H1 (cell line): ENCODE results near the gene SPOCK3. TPM values are rescaled to one million over a fixed set of nuclear protein-coding genes. Genes with fewer than 3 reads are reported as not detected.

Source experiments
- CTCF ChIA-PET: fragments of 300-600 bp; sonication (Branson Sonifier 250); formaldehyde crosslinking; loops from one replicate; lab custom pipeline; 2021; ENCODE audit not compliant: partially characterized antibody; lab: Charles Lee
- POLR2A ChIA-PET: fragments of 300-600 bp; sonication (Branson Sonifier 250); formaldehyde crosslinking; loops from one replicate; lab custom pipeline; 2021; ENCODE audit warnings: inconsistent platforms; ENCODE audit not compliant: partially characterized antibody; lab: Charles Lee
- DNase-seq, 2 experiments: peaks; one replicate each; pipeline versions ENCODE4 v3.0.0 to v3.0.0-alpha.2; 2010 to 2022; ENCODE audit warnings: low spot score in 2 of 2, low read depth in 1 of 2, mixed read lengths in 1 of 2
- FAIRE-seq: peaks from 2 replicates; lab custom pipeline; 2011; peaks lifted over from hg19 to GRCh38; lab: Jason Lieb, UNC
- H2AFZ ChIP-seq: 2 replicates; pipeline ENCODE4 v1.8.1; 2012; ENCODE audit warnings: low read length, inconsistent platforms
- H2AK5ac ChIP-seq: 2 replicates; pipeline ENCODE4 v1.6.1; 2013; ENCODE audit warnings: low read depth, low read length
- H2BK120ac ChIP-seq: replicated peaks from 2 replicates; pipeline ENCODE3; 2013; ENCODE audit warnings: low read depth, low read length, inconsistent platforms
- H2BK12ac ChIP-seq: 2 replicates; pipeline ENCODE4 v1.6.1; 2013; ENCODE audit warnings: low read depth, low read length
- H2BK15ac ChIP-seq: 2 replicates; pipeline ENCODE4 v1.6.1; 2013; ENCODE audit warnings: low read length
- H2BK20ac ChIP-seq: 2 replicates; pipeline ENCODE4 v1.6.1; 2013; ENCODE audit warnings: low read length
- H2BK5ac ChIP-seq: 2 replicates; pipeline ENCODE4 v1.6.1; 2013; ENCODE audit warnings: low read depth, low read length
- H3K14ac ChIP-seq: 2 replicates; pipeline ENCODE4 v1.6.1; 2013; ENCODE audit warnings: inconsistent platforms; ENCODE audit not compliant: insufficient read length
- H3K18ac ChIP-seq: 2 replicates; pipeline ENCODE4 v1.6.1; 2013; ENCODE audit warnings: low read length; ENCODE audit errors: extremely low read depth
- H3K23ac ChIP-seq: 2 replicates; pipeline ENCODE4 v1.6.1; 2013; ENCODE audit warnings: inconsistent platforms; ENCODE audit not compliant: insufficient read length
- H3K23me2 ChIP-seq: 2 replicates; pipeline ENCODE4 v1.6.1; 2013; ENCODE audit warnings: low read depth, low read length
- H3K27ac ChIP-seq: 2 replicates; pipeline ENCODE4 v1.6.1; 2011; ENCODE audit warnings: low read depth, low read length, inconsistent platforms
- H3K27me3 ChIP-seq, 4 experiments: replicated peaks in 1 of 4; 1 replicate in 1 of 4; 2 replicates in 3 of 4; pipeline versions ENCODE4 v1.6.1 to v1.8.1; 2011 to 2013; ENCODE audit warnings: low read length in 3 of 4, mild to moderate bottlenecking in 3 of 4, inconsistent platforms in 2 of 4, mixed read lengths in 2 of 4, moderate library complexity in 1 of 4; ENCODE audit not compliant: control insufficient read depth in 3 of 4, insufficient read depth in 3 of 4; ENCODE audit errors: extremely low read depth in 1 of 4
- H3K36me3 ChIP-seq, 4 experiments: 2 replicates each; pipeline versions ENCODE4 v1.6.1 to v1.8.1; 2011 to 2013; ENCODE audit warnings: mild to moderate bottlenecking in 4 of 4, low read length in 3 of 4, moderate library complexity in 2 of 4, control low read depth in 1 of 4, inconsistent platforms in 1 of 4; ENCODE audit not compliant: insufficient read depth in 4 of 4, control insufficient read depth in 2 of 4
- H3K4ac ChIP-seq: replicated peaks from 2 replicates; pipeline ENCODE3; 2013; ENCODE audit warnings: low read length, low read depth, mixed read lengths, inconsistent platforms; ENCODE audit not compliant: insufficient read length
- H3K4me1 ChIP-seq, 4 experiments: replicated peaks in 1 of 4; 1 replicate in 1 of 4; 2 replicates in 3 of 4; pipeline versions ENCODE4 v1.6.1 to v1.8.1; 2011 to 2013; ENCODE audit warnings: low read length in 3 of 4, inconsistent platforms in 2 of 4, mixed read lengths in 1 of 4; ENCODE audit not compliant: insufficient read depth in 4 of 4, control insufficient read depth in 3 of 4
- H3K4me2 ChIP-seq, 2 experiments: 2 replicates each; pipeline versions ENCODE4 v1.6.1 to v1.8.1; 2011 to 2013; ENCODE audit warnings: low read depth in 2 of 2, low read length in 2 of 2, control low read depth in 1 of 2, inconsistent platforms in 1 of 2, mild to moderate bottlenecking in 1 of 2; ENCODE audit not compliant: insufficient read depth in 1 of 2
- H3K4me3 ChIP-seq, 4 experiments: fragments of 200-600, 300-600 bp in 1 of 4; sonication (generic), shearing (Covaris generic), sonication (Bioruptor Twin) in 1 of 4; 2 replicates each; pipeline versions ENCODE4 v1.5.1 to v1.8.1; 2011 to 2016; ENCODE audit warnings: low read length in 4 of 4, low read depth in 3 of 4, control low read depth in 2 of 4, inconsistent platforms in 2 of 4, mild to moderate bottlenecking in 2 of 4, mixed read lengths in 1 of 4, moderate library complexity in 1 of 4; ENCODE audit not compliant: insufficient read depth in 2 of 4; ENCODE audit errors: extremely low read depth in 1 of 4
- H3K56ac ChIP-seq: replicated peaks from 2 replicates; pipeline ENCODE3; 2013; ENCODE audit warnings: low read depth, mild to moderate bottlenecking, mixed read lengths, low read length, inconsistent platforms; ENCODE audit not compliant: insufficient read length
- H3K79me1 ChIP-seq: 2 replicates; pipeline ENCODE4 v1.6.1; 2013; ENCODE audit warnings: low read depth, low read length, control low read depth
- H3K79me2 ChIP-seq, 2 experiments: 2 replicates each; pipeline versions ENCODE4 v1.6.1 to v1.8.1; 2012 to 2013; ENCODE audit warnings: low read length in 2 of 2, mild to moderate bottlenecking in 2 of 2, inconsistent platforms in 1 of 2; ENCODE audit not compliant: insufficient read depth in 2 of 2, control insufficient read depth in 1 of 2
- H3K9ac ChIP-seq, 4 experiments: replicated peaks in 1 of 4; 1 replicate in 1 of 4; 2 replicates in 3 of 4; pipeline versions ENCODE4 v1.6.1 to v1.8.1; 2011 to 2013; ENCODE audit warnings: low read depth in 3 of 4, low read length in 3 of 4, control low read depth in 2 of 4, mild to moderate bottlenecking in 2 of 4, moderate library complexity in 2 of 4, inconsistent platforms in 1 of 4; ENCODE audit errors: extremely low read depth in 1 of 4
- H3K9me3 ChIP-seq, 2 experiments: 2 replicates each; pipeline versions ENCODE4 v1.6.1 to v1.8.1; 2012 to 2013; ENCODE audit warnings: mild to moderate bottlenecking in 2 of 2, moderate library complexity in 2 of 2, control low read depth in 1 of 2, inconsistent platforms in 1 of 2, low read depth in 1 of 2, low read length in 1 of 2, mixed read lengths in 1 of 2; ENCODE audit not compliant: insufficient read depth in 2 of 2
- H4K20me1 ChIP-seq, 2 experiments: replicated peaks in 1 of 2; 2 replicates each; pipeline versions ENCODE3 to v1.8.1; 2011 to 2013; ENCODE audit warnings: inconsistent platforms in 2 of 2, low read length in 2 of 2, mild to moderate bottlenecking in 1 of 2; ENCODE audit not compliant: insufficient read depth in 2 of 2, control insufficient read depth in 1 of 2
- H4K5ac ChIP-seq: 2 replicates; pipeline ENCODE4 v1.6.1; 2013; ENCODE audit warnings: low read length, low read depth, mixed read lengths, inconsistent platforms; ENCODE audit not compliant: insufficient read length
- H4K8ac ChIP-seq: 2 replicates; pipeline ENCODE4 v1.8.0; 2013; ENCODE audit warnings: mild to moderate bottlenecking, moderate library complexity, low read length, inconsistent platforms; ENCODE audit not compliant: insufficient read depth; ENCODE audit errors: extremely low read depth
- H4K91ac ChIP-seq: replicated peaks from 2 replicates; pipeline ENCODE3; 2013; ENCODE audit warnings: low read length, mixed read lengths, inconsistent platforms; ENCODE audit not compliant: insufficient read length
- ASH2L ChIP-seq: fragments of 200-600, 300-600 bp; sonication (generic); IDR thresholded peaks from one replicate; pipeline ENCODE4 v1.7.1; 2017; ENCODE audit warnings: low read length
- BRCA1 ChIP-seq: IDR thresholded peaks from 2 replicates; pipeline ENCODE4 v1.6.1; 2012; ENCODE audit warnings: low read depth, low read length, improper control_type of control experiment
- CEBPB ChIP-seq: IDR thresholded peaks from 2 replicates; pipeline ENCODE4 v1.6.1; 2012; ENCODE audit warnings: low read depth, low read length
- CREB1 ChIP-seq: IDR thresholded peaks from 2 replicates; pipeline ENCODE4 v1.6.1; 2012; ENCODE audit warnings: inconsistent platforms
- EGR1 ChIP-seq: IDR thresholded peaks from 2 replicates; pipeline ENCODE4 v1.6.1; 2011; ENCODE audit warnings: low read depth, low read length, borderline replicate concordance
- EZH2 ChIP-seq: fragments of 200-600 bp; sonication (generic); IDR thresholded peaks from 2 replicates; pipeline ENCODE4 v1.7.1; 2012; ENCODE audit warnings: low read depth, mild to moderate bottlenecking, moderate library complexity, low read length, inconsistent platforms; ENCODE audit not compliant: severe bottlenecking
- MAFK ChIP-seq: IDR thresholded peaks from 2 replicates; pipeline ENCODE4 v1.6.1; 2012; ENCODE audit warnings: low read depth, mild to moderate bottlenecking, improper control_type of control experiment, low read length
- RAD21 ChIP-seq, 2 experiments: IDR thresholded peaks in 1 of 2; conservative IDR thresholded peaks in 1 of 2; 2 replicates each; pipeline ENCODE4 v1.6.1; 2011; ENCODE audit warnings: low read depth in 2 of 2, low read length in 2 of 2, improper control_type of control experiment in 1 of 2, inconsistent platforms in 1 of 2, mild to moderate bottlenecking in 1 of 2, moderate library complexity in 1 of 2
- RBBP5 ChIP-seq: IDR thresholded peaks from 2 replicates; pipeline ENCODE4 v1.7.1; 2012; ENCODE audit warnings: low read depth, mild to moderate bottlenecking, inconsistent platforms, low read length, moderate library complexity, borderline replicate concordance
- RXRA ChIP-seq: IDR thresholded peaks from 2 replicates; pipeline ENCODE4 v1.6.1; 2011; ENCODE audit warnings: low read depth, mild to moderate bottlenecking, low read length, moderate library complexity; ENCODE audit not compliant: insufficient read depth
- SAP30 ChIP-seq: fragments of 300-600 bp; sonication (generic); IDR thresholded peaks from 2 replicates; pipeline ENCODE4 v1.7.1; 2012; ENCODE audit warnings: low read length, moderate library complexity, mild to moderate bottlenecking, inconsistent platforms; ENCODE audit not compliant: insufficient read depth, insufficient replicate concordance
- SIX5 ChIP-seq: IDR thresholded peaks from 2 replicates; pipeline ENCODE4 v1.6.1; 2011; ENCODE audit warnings: mild to moderate bottlenecking, low read depth, low read length
- TAF1 ChIP-seq: IDR thresholded peaks from 2 replicates; pipeline ENCODE4 v1.6.1; 2011; ENCODE audit warnings: mild to moderate bottlenecking, low read depth, low read length
- TAF7 ChIP-seq: optimal IDR thresholded peaks from 2 replicates; pipeline ENCODE3; 2011; ENCODE audit warnings: low read depth, mild to moderate bottlenecking, inconsistent platforms, low read length, moderate library complexity, borderline replicate concordance
- TBP ChIP-seq: IDR thresholded peaks from 2 replicates; pipeline ENCODE4 v1.6.1; 2011; ENCODE audit warnings: low read depth, low read length, improper control_type of control experiment
- YY1 ChIP-seq: IDR thresholded peaks from 2 replicates; pipeline ENCODE4 v1.6.1; 2011; ENCODE audit warnings: low read depth, mild to moderate bottlenecking, low read length
- WGBS, 2 experiments: shearing (Covaris generic) in 1 of 2; methylation state at CpG; one replicate each; pipeline versions ENCODE4 v1.1.6 to v1.1.7; 2013 to 2015; ENCODE audit warnings: low lambda C conversion rate in 2 of 2, mixed read lengths in 2 of 2, inconsistent platforms in 1 of 2, low coverage in 1 of 2, missing lambda C conversion rate in 1 of 2; ENCODE audit not compliant: insufficient replicate concordance in 2 of 2, insufficient coverage in 1 of 2, insufficient read length in 1 of 2; ENCODE audit errors: extremely low coverage in 1 of 2, missing lambda C conversion rate in 1 of 2; 5-methylcytosine and 5-hydroxymethylcytosine counted together
- polyA plus RNA-seq, 7 experiments: library from polyadenylated mRNA; depleted of rRNA in 3 of 7; stranded (reverse) in 5 of 7; unstranded in 2 of 7; fragments of >200 nt in 5 of 7; fragments of 200-250 nt in 2 of 7; gene quantifications; 1 replicate in 5 of 7; 2 replicates in 1 of 7; 4 replicates in 1 of 7; pipeline versions ENCODE4 v1.2.1 to v1.2.3, GENCODE V29; 2011 to 2013; ENCODE audit warnings: missing spikeins in 2 of 7, mixed read lengths in 2 of 7
- total RNA-seq: library from RNA; stranded (reverse); fragmentation: NEBNext Ultra II Directional; extraction: Animal tissue kit (Norgen Biotek cat#: 25700); gene quantifications from 2 replicates; pipeline ENCODE4 v1.2.1, GENCODE V29; 2021

The SPOCK3 gene
- total and polyA plus RNA-seq, 2 of the 8 experiments (the other 6 are each of a cell fraction or from before 2014, with no cell fraction given): 0.14 to 0.60 TPM

GRCh38 chr4:166957451-166957850, 276.8 kb downstream of the SPOCK3 start:
- ChIA-PET CTCF (no interaction called here), POLR2A (no interaction called here)
- no peak overlapping the region for H2BK15ac ChIP-seq
- no peak overlapping the region for H3K14ac ChIP-seq
- H2BK5ac ChIP-seq: no peak overlapping the region
- H3K4me1 ChIP-seq: no peaks in the 10 kb centered on the region
- no peak overlapping the region for H3K56ac ChIP-seq
- DNase-seq: no peak
- no peaks in the 10 kb centered on the region for H4K20me1 ChIP-seq
- no peak overlapping the region for H3K4me3 ChIP-seq
- no peak overlapping the region for H2BK20ac ChIP-seq
- H3K27ac ChIP-seq: no peak overlapping the region
- no peak overlapping the region for H4K8ac ChIP-seq
- no peak overlapping the region for H2AFZ ChIP-seq
- H3K18ac ChIP-seq: no peak overlapping the region
- peaks cover 0 to 2% (median 0%) of the 10 kb centered on the region in 4 experiments; a peak in 1 of 7 replicates for H3K27me3 ChIP-seq
- H3K4ac ChIP-seq: no peak overlapping the region
- H3K36me3 ChIP-seq: no peaks in the 10 kb centered on the region
- H2AK5ac ChIP-seq: no peak overlapping the region
- H3K4me2 ChIP-seq: no peak overlapping the region
- H3K79me2 ChIP-seq: no peaks in the 10 kb centered on the region
- no peak for FAIRE-seq
- H3K79me1 ChIP-seq: no peaks in the 10 kb centered on the region
- no peak overlapping the region for H4K91ac ChIP-seq
- no peaks in the 10 kb centered on the region for H3K23me2 ChIP-seq
- H3K23ac ChIP-seq: no peak overlapping the region
- 78% methylated on average over 1 of the region's 1 CpG; no CpG with 5 or more reads in 1 of the 2 experiments for WGBS, 2 experiments
- no peak overlapping the region for H2BK12ac ChIP-seq
- no peak overlapping the region for H2BK120ac ChIP-seq
- H3K9ac ChIP-seq: no peak overlapping the region
- H4K5ac ChIP-seq: no peak overlapping the region
- no peaks in the 10 kb centered on the region for H3K9me3 ChIP-seq
- TF ChIP-seq CEBPB (no peak), SAP30 (no peak), TAF1 (no peak), RXRA (no peak), EZH2 (no peak), SIX5 (no peak), BRCA1 (no peak), RBBP5 (no peak), TBP (no peak), EGR1 (no peak), ASH2L (no peak), CREB1 (no peak), MAFK (no peak), YY1 (no peak), TAF7 (no peak), RAD21 (IDR thresholded peaks at IDR 0.05 in 1 of 2, conservative IDR thresholded peaks at IDR 0.05 in 1 of 2; ENCODE audit: low read depth in 2 of 2, low read length in 2 of 2) (no peak)
